Measurements from ENCODE around the gene RAB26.

DNA sequence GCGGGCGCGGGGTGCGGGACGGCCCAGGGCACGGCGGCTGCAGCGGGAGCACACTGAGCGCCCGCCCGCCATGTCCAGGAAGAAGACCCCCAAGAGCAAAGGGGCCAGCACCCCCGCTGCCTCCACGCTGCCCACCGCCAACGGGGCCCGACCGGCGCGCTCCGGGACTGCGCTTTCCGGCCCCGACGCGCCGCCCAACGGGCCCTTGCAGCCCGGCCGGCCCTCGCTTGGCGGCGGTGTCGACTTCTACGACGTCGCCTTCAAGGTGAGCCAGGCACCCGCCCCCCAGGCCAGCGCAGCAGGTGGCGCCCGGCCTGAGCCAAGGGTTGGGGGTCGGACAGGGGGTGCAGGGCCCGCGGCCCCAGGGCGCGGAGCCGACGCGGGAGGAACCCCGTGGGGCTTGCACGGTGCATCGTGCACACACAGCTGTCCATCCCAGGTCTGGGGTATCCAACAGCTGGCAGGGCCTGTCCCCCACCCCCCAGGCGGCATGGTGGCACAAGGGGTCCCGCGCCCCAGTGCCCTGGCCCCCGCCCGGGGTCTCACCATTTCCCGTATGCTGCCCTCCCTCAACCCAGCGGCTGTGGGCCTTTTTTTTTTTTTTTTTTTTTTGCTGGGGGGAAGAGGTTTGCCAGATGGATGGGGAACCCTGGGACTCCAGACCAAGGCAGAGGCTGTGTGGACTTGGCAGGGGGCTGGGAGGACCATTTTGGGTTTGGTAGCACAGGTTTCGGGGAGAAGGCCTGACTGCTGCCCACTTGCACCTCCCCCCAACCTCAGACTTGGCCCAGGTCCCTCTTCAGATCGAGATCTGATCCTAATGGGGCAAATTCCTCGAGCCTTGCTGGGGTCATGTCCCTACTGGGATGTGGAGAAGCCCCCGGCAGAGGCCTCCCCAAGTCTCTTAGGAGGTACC, 547 bp downstream of the RAB26 start:
- no peak for TF ChIP-seq CTCF (IDR thresholded peaks at IDR 0.05; ENCODE audit: low read depth, low read length, missing input control)
- TF ChIP-seq TAF1 (conservative IDR thresholded peaks at IDR 0.05): no peak
- no peak for TF ChIP-seq MAX (IDR thresholded peaks at IDR 0.05)
- no peak for TF ChIP-seq ZBTB33 (IDR thresholded peaks at IDR 0.05)
- no peak for TF ChIP-seq SP1 (IDR thresholded peaks at IDR 0.05)
- TF ChIP-seq, protein P1, sequence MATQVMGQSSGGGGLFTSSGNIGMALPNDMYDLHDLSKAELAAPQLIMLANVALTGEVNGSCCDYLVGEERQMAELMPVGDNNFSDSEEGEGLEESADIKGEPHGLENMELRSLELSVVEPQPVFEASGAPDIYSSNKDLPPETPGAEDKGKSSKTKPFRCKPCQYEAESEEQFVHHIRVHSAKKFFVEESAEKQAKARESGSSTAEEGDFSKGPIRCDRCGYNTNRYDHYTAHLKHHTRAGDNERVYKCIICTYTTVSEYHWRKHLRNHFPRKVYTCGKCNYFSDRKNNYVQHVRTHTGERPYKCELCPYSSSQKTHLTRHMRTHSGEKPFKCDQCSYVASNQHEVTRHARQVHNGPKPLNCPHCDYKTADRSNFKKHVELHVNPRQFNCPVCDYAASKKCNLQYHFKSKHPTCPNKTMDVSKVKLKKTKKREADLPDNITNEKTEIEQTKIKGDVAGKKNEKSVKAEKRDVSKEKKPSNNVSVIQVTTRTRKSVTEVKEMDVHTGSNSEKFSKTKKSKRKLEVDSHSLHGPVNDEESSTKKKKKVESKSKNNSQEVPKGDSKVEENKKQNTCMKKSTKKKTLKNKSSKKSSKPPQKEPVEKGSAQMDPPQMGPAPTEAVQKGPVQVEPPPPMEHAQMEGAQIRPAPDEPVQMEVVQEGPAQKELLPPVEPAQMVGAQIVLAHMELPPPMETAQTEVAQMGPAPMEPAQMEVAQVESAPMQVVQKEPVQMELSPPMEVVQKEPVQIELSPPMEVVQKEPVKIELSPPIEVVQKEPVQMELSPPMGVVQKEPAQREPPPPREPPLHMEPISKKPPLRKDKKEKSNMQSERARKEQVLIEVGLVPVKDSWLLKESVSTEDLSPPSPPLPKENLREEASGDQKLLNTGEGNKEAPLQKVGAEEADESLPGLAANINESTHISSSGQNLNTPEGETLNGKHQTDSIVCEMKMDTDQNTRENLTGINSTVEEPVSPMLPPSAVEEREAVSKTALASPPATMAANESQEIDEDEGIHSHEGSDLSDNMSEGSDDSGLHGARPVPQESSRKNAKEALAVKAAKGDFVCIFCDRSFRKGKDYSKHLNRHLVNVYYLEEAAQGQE (IDR thresholded peaks at IDR 0.05): no peak
- TF ChIP-seq HNF4A (conservative IDR thresholded peaks at IDR 0.05): no peak
- no peak for TF ChIP-seq YY1 (IDR thresholded peaks at IDR 0.05)
- TF ChIP-seq GABPA (IDR thresholded peaks at IDR 0.05 in 1 of 2, conservative IDR thresholded peaks at IDR 0.05 in 1 of 2): no peak
- TF ChIP-seq ATF3 (IDR thresholded peaks at IDR 0.05): no peak
- TF ChIP-seq RAD21 (IDR thresholded peaks at IDR 0.05): no peak
- no peak for TF ChIP-seq HNF4G (IDR thresholded peaks at IDR 0.05)
- TF ChIP-seq NR2F2 (IDR thresholded peaks at IDR 0.05): no peak

Data from liver (tissue), 3 donors.